ENCODE measurements around the gene DDX1. TPM values are rescaled to one million over a fixed set of nuclear protein-coding genes. Genes with fewer than 3 reads are reported as not detected.

Gene DDX1
- total RNA-seq, 2 experiments from 2014 or later: 136 to 137 TPM

DNA sequence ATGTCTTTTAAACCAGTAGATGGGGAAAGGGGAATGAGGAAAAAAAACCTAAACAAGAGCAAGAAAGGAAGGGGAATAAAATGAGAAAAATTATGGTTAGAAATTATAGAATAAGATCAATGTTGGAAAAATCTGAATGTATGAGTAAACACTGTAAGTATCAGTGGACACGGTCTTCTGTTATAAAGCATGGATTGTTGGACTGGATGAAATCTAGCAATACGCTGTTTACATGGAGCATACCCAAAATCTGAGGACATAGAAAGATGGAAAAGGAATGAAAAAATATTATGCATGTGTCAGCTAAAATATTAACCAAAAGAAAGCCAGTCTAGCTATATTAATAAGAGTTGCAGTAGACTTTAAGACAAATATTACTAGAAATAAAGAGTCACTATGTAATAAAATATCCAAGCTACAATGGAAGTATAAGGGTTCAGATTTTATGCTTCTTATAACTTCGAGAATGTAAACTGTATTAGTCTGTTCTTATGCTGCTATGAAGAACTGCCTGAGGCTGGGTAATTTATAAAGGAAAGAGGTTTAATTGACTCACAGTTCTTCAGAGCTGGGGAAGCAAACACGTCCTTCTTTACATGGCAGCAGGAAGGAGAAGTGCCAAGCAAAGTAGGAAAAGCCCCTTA, 32.4 kb downstream of the DDX1 start:
- no peak overlapping the region for H3K27ac Mint-ChIP-seq
- peaks cover 29% of the 10 kb centered on the region for H3K36me3 Mint-ChIP-seq
- H3K4me1 Mint-ChIP-seq: no peaks in the 10 kb centered on the region
- no peaks in the 10 kb centered on the region for H3K27me3 Mint-ChIP-seq
- peaks cover 1% of the 10 kb centered on the region for H3K9me3 Mint-ChIP-seq
- no peak for DNase-seq
- H3K4me3 Mint-ChIP-seq: no peak overlapping the region

DNA sequence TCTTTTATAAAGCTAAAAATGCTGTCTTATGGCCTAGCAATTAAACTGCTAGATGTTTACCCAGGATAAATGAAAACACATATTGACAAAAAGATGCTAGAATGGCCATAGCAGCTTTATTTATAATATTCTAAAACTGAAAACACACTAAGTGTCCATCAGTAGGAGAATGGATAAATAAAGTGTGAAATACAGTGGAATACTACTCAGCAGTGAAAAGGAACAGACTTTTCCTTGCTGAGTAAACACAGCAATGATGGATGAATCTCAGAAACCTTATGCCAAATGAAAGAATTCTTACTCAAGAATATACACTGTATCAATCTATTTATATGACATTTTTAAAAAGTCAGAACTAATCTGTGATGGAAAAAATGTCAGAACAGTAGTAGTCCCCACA, 33.2 kb downstream of the DDX1 start:
- H3K4me3 Mint-ChIP-seq: no peak overlapping the region
- no peaks in the 10 kb centered on the region for H3K4me1 Mint-ChIP-seq
- H3K27me3 Mint-ChIP-seq: no peaks in the 10 kb centered on the region
- no peak for DNase-seq
- peaks cover 1% of the 10 kb centered on the region for H3K9me3 Mint-ChIP-seq
- H3K36me3 Mint-ChIP-seq: peaks cover 28% of the 10 kb centered on the region
- no peak overlapping the region for H3K27ac Mint-ChIP-seq

DNA sequence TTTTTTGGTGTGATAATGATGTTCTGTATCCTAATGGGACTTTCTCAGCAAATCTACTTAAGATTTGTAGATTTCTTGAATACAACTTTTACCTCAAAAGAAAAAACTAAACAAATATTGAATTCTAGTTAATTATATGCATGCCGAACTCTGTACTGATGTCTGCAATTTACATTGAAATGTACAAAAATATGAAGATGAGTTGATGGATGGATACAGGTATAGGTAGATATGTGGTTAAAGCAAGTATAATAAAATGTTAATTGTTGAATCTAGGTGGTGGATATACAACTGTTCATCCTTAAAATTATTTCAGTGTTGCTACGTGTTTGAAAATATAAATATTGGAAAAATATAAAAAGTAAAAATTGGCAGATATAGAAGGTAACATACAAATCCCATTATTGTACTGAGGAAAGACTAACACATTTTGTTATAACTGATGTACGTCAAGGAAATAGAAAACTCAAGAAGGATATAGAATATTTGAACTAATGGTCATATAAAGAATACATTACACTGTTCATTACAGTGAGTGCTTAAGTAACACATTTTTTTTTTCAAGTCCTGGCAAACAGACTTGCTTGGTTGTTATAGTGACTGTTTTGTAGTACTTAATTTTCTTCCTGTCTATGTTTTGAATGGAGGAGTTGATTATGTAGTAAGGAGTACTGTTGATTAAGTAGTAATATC, 33.8 kb downstream of the DDX1 start:
- Mint-ChIP-seq H3K4me1 (no peaks in the 10 kb centered on the region), H3K36me3 (peaks cover 28% of the 10 kb centered on the region), H3K4me3 (no peak overlapping the region), H3K27me3 (no peaks in the 10 kb centered on the region), H3K27ac (no peak overlapping the region), H3K9me3 (peaks cover 1% of the 10 kb centered on the region)
- DNase-seq: no peak

DNA sequence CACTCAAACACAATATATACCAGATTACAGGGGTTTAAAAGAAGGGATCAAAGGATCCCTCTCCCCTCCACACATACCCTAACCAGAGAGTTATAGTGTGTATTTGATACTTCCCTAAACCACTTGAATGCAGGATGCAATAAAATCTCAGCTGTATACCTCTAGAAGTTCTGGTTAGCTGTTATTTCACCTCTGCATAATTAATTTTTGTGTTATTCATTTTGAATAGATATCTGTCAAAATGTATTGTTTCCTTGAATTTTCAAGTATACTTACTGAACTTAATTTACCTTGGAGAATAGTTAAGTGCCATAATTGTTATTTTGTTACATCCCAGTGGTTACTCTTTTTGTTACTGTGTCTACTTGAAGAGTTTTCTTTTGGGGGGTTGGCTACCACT, 34.5 kb downstream of the DDX1 start:
- H3K9me3 Mint-ChIP-seq: peaks cover 1% of the 10 kb centered on the region
- H3K27me3 Mint-ChIP-seq: no peaks in the 10 kb centered on the region
- DNase-seq: no peak
- H3K36me3 Mint-ChIP-seq: peaks cover 27% of the 10 kb centered on the region
- H3K4me3 Mint-ChIP-seq: no peak overlapping the region
- no peaks in the 10 kb centered on the region for H3K4me1 Mint-ChIP-seq
- H3K27ac Mint-ChIP-seq: no peak overlapping the region

DNA sequence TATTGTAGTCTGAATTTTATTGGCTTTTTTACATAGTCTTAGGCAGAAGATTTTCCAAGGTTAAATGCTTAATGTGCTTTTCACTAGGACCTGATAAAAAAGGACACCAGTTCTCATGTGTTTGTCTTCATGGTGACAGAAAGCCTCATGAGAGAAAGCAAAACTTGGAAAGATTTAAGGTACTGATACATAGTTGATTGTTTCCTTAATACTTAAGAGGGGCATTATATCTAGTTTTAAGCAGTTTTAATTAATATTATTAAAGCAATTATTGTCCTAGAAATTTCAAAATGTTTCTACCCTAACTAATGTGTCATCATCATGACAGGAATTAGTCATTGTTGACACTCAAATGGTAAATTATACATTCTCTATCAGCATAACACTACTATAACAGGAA, 35.3 kb downstream of the DDX1 start:
- no peak for DNase-seq
- H3K36me3 Mint-ChIP-seq: peaks cover 25% of the 10 kb centered on the region
- no peaks in the 10 kb centered on the region for H3K4me1 Mint-ChIP-seq
- no peak overlapping the region for H3K4me3 Mint-ChIP-seq
- no peaks in the 10 kb centered on the region for H3K27me3 Mint-ChIP-seq
- peaks cover 1% of the 10 kb centered on the region for H3K9me3 Mint-ChIP-seq
- H3K27ac Mint-ChIP-seq: no peak overlapping the region

DNA sequence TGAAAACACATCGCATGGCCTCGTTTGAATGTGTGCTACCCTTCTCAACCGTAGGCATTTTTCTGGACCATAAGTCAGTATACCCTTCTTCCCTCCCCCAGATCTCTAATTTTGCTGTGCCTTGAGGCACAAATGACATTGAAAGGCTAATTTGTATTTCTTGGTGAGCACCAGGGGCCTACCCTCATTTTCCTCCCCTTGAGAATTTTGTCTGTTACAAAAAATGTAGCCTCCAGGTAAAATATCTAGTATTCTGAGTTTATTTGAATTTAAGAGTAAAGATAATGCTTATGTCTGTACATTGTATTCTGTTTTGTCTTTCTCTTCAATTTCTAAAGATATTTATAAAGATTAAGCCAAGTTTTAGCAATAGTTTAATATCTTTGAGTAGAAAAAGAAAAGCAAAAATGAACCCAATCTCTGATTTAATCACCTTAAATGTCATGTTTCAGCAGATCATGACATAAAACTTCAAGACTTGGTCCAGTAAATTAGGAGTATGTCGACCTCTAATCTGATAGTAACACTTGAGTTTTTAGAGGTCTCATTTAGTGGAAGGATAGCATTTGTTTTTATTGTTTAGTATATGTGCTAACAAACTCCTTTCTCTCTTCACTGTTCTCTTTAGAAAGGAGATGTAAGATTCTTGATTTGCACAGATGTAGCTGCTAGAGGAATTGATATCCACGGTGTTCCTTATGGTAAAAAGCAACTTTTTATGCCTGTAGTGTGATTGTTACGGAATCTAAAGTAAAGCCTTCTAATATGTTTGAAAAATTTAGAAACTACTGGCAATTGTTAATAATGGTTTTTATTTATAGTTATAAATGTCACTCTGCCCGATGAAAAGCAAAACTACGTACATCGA, 36.4 kb downstream of the DDX1 start:
- DNase-seq: no peak
- Mint-ChIP-seq H3K9me3 (peaks cover 1% of the 10 kb centered on the region), H3K4me1 (no peaks in the 10 kb centered on the region), H3K27ac (no peak overlapping the region), H3K36me3 (peaks cover 21% of the 10 kb centered on the region), H3K4me3 (no peak overlapping the region), H3K27me3 (no peaks in the 10 kb centered on the region)

DNA sequence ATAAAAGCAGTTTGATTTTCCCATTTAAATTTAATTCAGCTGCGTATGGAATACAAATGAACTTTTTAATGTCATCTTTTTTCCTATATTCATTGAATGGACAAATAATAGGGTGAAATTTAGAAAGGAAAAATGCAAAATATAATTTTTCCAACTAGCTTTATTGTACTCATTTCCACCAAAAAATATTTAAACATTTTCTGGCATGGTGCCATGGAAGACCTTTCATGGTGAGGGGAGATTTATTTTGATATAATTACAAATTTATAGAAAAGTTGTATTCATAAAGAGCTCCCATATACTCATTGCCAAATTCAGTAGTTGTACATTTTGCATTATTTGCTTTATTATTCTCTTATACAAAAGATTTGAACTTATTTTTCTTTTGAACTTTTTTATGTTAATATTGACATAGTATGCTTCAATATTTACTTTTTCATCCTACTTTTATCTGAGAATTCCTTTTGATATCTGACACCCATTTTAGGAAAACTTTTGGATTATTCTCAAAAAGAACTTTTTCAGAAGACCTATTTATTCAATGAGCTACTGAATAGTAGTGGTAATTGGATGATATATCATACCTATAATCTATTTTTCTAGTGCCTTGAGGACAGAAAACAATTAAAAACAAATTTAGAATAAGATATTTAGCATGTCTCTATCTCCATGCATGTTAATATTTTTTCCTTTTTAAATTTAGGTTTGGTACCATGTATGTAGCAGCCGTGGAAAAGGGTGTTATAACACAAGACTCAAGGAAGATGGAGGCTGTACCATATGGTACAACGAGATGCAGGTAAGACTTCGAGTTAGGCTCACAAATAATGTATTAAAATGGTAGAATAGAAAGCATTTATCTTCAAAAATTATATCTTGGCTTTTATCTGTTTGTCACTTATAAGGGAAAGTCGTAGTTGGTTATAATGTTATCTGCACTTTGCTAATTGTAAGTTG, 37.5 kb downstream of the DDX1 start:
- no peak overlapping the region for H3K4me3 Mint-ChIP-seq
- no peak overlapping the region for H3K27ac Mint-ChIP-seq
- DNase-seq: no peak
- no peaks in the 10 kb centered on the region for H3K4me1 Mint-ChIP-seq
- peaks cover 11% of the 10 kb centered on the region for H3K36me3 Mint-ChIP-seq
- H3K9me3 Mint-ChIP-seq: peaks cover 1% of the 10 kb centered on the region
- no peaks in the 10 kb centered on the region for H3K27me3 Mint-ChIP-seq

DNA sequence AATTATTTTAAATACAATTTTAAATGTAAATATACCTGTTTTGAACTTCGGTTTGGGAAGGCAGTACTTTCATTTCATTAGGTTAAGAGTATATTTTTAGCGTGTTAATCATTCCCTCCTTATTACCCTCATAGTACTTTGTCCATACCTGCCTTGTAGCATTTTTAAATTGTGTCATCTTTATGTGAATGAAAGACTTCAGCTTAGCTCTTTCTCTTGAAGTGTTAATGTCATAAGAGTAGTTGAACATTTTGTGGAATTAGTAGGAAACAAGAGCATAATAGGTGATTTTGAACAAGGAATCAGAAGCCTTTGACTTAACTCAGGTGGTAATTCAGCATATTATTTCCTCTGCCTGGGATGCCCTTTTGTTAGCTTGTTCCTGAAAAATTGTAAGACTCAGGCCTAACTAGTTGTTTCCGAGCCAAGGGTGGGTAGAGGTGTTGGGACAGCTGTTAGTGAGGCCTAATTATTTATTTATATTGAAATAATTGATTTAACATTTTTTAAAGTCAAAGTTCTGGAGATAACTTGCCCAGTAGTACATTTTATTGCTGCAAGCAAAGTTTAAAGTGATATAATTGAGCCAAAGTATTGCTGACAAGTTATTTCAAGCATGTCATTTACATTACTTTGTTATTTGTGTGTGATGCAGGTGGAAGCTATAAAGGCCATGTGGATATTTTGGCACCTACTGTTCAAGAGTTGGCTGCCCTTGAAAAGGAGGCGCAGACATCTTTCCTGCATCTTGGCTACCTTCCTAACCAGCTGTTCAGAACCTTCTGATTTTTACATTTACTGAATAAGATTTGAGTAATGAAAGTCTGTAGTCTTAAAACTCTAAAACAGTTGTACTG, 38.7 kb downstream of the DDX1 start:
- no peak overlapping the region for H3K4me3 Mint-ChIP-seq
- H3K4me1 Mint-ChIP-seq: no peaks in the 10 kb centered on the region
- no peak for DNase-seq
- no peaks in the 10 kb centered on the region for H3K9me3 Mint-ChIP-seq
- H3K36me3 Mint-ChIP-seq: peaks cover 7% of the 10 kb centered on the region
- H3K27me3 Mint-ChIP-seq: no peaks in the 10 kb centered on the region
- H3K27ac Mint-ChIP-seq: no peak overlapping the region

DNA sequence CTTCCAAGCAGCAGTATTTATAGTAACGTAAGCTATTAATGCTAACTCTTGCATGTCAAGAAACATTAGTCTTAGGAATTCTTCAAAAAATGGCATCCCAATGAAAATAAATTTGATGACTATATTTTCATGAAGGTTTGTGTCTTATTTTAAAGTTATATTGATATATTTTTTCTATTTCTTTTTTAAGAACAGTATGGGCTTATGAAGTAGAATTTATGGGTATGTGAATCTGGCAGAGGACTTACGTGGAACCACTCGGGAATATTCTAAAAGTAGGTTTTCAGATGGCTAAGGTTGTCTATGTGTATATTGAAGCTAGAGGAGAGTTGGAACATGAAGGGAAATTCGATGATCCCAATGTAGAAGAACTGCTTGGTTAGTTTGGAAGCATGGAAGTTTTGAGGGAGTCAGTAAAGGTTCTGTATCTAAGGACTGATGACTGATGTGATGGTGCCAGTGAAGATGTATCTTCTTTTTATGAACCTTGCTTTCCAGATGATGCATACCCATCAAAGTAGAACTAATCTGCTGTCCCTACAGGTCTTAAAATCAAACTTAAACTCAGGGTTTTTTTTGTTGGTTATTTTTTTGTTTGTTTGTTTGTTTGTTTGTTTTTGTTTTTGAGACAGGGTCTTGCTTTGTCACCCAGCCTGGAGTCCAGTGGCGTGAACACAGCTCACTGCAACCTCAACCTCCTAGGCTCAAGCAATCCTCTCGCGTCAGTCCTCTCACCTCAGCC, 39.5 kb downstream of the DDX1 start:
- no peaks in the 10 kb centered on the region for H3K9me3 Mint-ChIP-seq
- H3K36me3 Mint-ChIP-seq: peaks cover 7% of the 10 kb centered on the region
- H3K27me3 Mint-ChIP-seq: no peaks in the 10 kb centered on the region
- no peaks in the 10 kb centered on the region for H3K4me1 Mint-ChIP-seq
- DNase-seq: no peak
- H3K27ac Mint-ChIP-seq: no peak overlapping the region
- H3K4me3 Mint-ChIP-seq: no peak overlapping the region

DNA sequence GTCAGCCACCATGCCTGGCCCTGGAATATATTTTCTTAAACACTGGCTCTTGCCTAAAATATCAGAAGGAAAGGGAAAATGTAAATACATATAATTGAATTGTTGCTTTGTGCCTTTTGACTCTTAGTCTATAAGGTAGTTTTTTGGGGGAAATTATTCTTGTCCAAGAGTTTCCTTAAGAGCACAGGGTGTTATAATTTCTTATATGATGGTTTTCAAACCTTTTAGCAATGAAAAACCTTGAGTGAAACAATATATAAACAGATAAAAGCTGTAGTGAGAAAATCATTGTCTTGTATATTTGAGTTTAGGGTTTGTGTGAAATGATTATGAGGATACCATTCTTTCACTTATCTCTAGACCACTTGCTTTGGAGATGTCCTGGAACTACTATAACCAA, 40.2 kb downstream of the DDX1 start:
- DNase-seq: no peak
- Mint-ChIP-seq H3K9me3 (no peaks in the 10 kb centered on the region), H3K4me3 (no peak overlapping the region), H3K36me3 (peaks cover 4% of the 10 kb centered on the region), H3K27me3 (no peaks in the 10 kb centered on the region), H3K4me1 (no peaks in the 10 kb centered on the region), H3K27ac (no peak overlapping the region)

DNA sequence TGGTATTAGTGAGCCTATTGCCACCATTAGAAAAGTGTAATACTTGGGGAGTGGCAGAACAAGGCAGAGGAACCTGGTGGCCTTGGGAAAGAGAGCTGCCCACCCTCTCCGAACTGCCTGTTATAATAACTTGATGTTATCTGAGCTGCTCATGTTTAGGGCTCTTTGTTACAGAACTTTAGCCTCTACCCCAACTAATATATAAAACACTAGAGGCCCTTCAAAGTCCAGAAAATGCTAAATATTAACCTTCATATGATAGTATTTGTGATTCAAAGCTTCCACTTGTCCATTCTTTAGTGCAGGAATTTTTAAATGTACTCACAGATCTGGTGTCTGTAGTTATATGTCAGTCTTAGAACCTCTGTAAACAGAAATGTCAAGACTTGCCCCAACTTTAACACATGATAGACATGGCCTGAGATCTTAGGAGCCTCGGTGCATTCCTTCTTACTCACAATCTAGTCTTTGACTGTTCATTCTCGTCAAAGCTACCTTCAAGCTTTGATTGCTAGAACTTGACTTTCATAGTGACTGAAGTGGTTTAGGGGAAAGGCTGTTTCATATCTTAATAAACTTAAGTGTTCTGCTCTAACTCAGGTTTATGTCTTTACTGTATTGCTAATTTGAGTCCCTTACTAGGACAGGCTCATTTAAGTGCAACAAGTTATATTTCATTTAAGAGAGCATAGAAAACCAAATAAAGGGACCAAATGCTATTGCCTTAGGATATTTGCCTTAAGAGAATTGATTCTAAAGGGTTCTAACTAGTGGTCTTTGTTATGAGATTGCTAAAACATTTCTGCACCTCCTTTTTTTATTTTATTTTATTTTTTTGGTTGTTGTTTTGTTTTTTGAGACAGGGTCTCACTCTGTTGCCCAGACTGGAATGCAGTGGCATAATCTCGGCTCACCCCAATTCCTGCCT, 41.6 kb downstream of the DDX1 start:
- Mint-ChIP-seq H3K27ac (peak overlapping the region; percentile 9), H3K4me3 (no peak overlapping the region), H3K36me3 (peaks cover 7% of the 10 kb centered on the region)

DNA sequence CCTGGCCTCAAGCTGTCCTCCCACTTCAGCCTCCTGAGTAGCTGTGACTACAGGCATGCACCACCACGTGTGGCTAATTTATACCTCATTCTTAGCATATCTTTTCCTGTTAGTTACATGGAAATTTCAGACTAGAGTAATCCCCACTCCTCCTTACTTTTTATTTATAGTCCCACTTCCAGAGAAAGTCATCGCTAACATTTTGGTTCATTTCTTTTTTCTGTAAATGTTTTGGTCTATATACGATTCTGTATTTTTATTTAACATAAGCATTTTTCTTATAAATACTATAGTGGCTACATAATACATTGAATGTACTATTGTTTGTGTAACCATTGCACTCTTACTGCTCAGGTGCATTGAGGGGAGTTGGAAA, 42.3 kb downstream of the DDX1 start:
- Mint-ChIP-seq H3K4me3 (no peak overlapping the region), H3K36me3 (peaks cover 10% of the 10 kb centered on the region), H3K27ac (no peak overlapping the region), H3K4me1 (peaks cover 4% of the 10 kb centered on the region), H3K27me3 (no peaks in the 10 kb centered on the region), H3K9me3 (no peaks in the 10 kb centered on the region)
- no peak for DNase-seq

More for the DNA sequence above, 41.6 kb downstream of the DDX1 start:
- DNase-seq: no peak
- Mint-ChIP-seq H3K9me3 (no peaks in the 10 kb centered on the region), H3K27me3 (no peaks in the 10 kb centered on the region), H3K4me1 (peaks cover 4% of the 10 kb centered on the region)
